ENCODE data around the gene E2F8.
A peak's percentile ranks its signal among the peaks of the same experiment; 100 is the strongest.

The E2F8 gene

DNA sequence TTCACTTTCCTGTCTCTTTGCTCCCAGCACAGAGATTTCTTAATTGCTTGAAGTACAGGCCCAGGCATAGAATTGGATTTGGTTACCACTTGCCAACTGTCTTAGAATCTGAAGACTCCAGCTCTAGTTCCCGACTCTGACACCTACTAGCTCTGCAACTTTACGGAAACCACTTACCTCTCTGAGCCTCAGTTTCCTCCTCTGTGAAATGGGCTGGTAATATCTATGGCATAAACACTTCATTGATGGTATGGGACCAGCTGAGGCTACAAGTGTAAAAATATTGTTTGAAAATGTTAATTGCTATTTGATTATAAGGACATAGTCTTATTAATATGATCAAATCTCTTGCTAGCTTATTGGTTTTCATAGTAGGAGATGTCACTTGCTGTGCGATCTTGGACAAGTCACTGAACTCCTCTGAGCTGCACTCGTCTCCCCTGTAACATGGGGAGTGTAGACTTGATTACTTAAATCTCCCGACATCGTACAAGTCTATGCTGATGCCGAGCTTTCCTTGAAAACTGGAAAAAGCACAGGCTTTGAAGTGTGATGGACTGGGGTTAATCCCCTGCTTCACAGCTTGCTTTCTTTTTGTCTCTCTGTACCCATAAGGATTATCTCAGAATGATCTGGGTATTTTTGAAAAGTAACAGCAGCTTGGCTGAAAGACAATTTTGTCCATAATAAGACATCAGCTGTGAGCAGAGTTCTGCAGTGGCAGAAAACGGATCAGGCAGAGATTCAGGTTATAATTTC lies 11.8 kb upstream of the E2F8 start:
- DNase-seq, result no peak

DNA sequence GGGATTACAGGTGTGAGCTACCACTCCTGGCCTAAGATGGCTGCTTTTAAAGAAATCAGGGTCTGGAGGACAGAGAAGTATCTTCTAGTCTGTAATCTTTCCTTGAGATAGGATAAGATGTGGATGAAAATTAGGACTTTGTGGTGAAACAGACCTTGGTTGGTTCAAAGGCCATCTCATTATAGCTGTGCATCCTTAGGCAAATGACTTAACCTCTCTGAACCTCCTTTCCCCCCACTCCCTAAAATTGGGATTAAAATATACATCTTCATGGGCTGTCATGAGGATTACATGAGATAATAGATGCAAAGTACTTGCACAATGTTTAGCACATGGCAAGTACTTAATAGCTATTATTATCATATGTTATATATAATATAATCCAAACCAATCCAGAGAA lies 10.8 kb upstream of the E2F8 start:
- no peak for DNase-seq

DNA sequence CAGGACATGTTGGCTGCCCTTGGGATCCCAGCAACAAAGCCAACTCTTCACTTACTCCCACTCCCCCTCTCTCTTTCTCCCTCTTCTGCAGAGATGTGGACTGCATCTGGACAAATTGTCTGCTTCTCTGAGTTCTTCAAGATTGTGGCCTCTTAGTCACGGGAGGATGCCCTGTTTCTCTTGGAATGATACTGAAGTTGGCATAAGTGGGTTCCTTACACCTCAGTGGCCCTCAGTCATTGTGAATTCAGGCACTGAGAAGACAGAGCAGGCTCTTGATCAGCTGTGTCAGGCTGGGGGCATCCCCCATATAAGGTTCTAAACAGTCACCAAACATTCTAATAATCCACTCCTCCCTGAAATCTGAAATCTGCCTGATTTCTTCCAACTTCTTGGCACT lies 6.1 kb upstream of the E2F8 start:
- no peak for DNase-seq

DNA sequence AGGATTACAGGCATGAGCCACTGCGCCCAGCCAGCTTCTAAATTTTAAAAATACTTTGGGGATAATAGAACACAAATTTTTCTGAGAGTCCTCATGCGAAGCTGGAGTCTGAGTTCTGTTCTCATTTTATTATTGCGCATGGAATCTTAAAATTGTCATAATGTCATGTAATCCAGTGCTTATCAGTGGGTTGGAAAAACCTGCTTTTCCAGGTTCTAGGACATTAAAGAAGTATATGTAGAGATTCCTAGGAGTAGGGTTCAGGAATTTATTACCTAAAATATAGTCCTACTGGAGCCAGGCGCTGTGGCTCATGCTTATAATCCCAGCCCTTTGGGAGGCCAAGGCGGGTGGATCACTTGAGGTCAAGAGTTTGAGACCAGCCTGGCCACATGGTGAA lies 4.6 kb upstream of the E2F8 start:
- DNase-seq, result no peak

DNA sequence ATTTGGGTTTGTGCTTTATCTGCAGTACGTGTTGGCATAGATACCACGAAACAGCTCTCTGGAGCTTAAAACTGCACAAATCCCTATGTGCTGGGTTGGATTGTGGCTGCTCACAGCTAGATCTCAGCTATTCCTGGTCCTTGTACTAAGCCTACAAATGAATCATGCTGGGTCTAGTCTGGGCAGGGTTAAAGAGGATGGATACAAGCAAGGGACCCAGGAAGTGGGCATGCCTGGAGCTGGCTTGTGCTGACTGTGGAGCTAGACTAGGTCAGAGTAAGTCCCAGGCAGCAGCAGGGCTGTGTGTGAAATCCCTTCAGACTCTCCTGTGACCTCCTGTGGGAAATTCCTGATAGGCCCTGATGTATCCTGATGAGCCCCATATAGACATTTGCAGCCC lies 3.9 kb upstream of the E2F8 start:
- no peak for DNase-seq

DNA sequence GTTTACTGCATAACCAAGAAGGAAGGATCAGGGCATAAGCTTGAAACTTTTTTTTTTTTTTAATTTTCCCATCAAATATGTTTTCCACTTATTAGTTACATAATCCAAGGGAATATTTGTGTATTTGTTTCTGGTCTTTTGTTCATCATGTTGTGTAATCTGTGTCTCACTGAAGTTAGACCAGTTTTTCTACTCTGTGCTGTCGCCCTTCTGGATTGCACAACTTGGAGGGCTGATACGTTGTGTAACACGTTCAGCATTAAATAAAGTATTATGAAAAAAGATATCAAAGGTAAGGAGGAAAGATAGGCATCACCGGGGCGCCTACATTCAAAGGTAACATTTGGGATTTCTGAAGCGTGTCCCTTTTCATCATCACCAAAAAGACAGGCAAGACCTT lies 3.3 kb upstream of the E2F8 start:
- no peak for DNase-seq

DNA sequence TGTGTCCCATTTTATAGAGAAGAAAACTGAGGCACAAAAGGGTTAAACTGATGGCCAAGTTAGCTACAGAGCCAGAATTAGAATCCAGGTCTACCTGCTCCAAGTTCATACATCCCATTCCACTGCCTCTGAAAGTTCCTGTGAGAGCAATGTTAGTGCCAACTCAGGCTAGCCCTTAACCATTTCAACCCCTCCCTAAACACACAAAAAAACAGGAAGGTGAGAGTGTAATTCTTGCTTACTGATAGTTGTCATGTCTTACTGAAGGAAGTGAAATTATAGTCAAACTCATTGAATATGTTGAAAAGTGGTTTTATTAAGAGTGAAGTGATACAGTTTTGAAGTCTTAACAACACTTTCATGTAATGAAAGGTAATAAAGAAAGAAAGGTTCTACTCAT lies 2.9 kb upstream of the E2F8 start:
- no peak for DNase-seq

DNA sequence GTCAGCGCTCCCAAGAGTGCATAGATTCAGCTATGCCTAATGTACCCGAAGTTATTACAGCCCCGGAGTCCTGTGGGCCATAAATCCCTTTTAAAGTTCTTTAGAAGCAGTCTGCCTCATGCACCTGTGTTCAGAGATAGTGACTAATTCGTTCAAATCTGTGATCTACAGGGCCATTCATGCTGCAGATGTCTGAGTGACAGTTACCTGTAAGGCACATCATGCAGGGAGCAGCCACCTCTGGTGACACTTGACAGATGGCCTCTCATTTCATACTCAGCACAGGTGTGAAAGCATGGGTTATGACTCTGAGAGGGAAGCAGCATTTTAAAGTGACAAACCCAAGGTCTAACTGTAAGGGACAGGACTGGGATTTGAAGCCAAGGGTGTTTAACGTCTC lies 2.4 kb upstream of the E2F8 start:
- no peak for DNase-seq

DNA sequence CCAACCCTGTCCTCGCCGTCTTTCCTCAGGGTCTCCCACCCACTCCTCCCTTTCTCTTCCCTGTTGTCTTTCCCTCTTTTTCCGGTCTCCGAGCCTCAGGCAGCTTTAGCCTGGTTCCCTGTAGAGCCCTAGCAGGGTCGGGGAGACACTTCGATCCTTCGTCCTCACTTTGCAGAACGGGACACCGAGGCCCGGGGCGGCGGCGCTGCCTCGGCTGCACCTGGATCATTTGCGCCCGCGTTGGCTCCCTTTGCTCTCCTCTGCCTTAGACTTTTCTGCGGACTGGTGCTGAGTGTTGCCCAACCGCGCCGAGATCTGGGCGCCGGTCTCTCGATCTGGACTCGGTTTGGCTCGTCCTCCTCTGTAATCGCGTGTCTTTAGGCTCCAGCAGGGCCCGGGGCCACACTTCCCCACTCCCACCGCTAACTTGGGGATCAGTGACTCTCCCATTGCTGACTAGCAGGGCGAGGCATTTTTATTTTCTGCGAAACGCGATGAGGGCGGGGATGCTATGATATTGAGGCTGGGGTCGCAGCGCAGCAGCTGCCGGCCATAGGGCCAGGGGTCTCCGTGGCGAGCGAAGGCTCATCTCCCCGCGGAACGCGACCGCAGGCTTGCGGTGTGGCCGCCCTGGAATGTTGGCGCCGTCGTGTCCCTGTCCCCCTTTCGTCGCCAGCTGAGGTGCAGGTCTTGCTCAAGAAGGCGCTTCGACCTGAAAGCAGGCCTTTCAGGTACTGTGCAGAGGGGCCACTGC lies 1.6 kb upstream of the E2F8 start:
- no peak for DNase-seq

DNA sequence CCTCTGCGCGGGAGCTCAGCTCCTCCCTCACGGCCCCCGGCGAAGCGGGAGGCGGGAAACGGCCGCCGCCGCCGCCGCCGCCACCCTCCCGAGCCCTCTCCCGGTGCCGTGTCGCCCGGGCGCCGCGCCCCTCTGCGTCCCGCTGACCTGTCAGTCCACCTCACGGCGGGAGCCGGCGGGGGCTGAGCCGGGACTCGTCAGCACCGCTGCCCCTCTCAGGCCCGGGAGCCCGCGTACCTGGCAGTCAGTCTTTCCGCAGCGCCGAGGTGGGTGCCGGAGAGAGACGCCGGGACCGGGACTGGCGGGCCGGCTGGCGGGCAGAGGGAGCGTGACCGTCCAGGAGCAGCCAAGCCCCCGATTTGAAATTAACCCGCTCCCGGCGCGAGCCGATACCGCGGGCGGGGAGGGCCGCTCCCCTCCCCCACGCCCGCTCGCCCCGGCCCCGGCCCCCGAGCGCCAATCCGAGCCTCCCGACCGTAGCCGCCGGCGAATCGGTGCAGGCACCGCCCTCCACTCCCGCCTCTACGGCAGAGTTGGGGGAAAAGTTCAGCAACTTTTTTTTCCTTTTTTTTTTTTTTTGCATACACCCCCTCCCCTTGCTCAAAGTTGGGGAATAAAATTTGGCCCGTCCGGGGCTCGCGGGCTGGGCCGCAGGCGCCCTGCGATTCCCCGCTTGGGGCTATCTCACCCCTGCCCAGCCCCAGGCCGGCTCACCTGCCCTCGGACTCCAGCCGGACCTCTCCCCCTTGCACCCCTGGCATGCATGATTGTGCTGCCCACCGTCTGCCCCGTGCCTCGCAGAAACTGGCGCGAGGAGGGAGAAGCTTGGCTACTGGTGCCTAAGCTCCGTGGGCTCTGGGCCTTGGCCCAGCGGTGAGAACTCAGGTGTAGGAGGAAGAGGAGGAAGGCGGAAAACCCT lies 774 bp upstream of the E2F8 start:
- DNase-seq, result peak; percentile 65

DNA sequence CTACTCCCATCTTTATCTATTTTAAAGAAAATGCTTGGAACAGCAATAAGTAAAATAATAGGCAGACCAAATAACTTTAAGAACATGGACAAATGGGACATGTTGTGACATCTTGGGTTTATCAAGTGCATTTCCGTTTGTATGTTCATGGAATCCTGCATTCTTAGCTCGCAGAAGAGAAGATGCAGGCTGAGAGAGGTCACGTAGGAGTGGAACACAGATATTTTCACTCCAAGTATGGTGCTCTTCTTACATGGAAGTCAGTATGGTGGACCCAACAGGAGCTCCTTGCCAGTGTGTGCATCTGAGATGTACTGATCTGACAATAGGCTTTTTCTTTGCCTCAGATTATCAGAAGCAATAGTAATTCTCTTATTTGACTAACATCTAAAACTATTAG lies 1.7 kb downstream of the E2F8 start:
- DNase-seq, result no peak

DNA sequence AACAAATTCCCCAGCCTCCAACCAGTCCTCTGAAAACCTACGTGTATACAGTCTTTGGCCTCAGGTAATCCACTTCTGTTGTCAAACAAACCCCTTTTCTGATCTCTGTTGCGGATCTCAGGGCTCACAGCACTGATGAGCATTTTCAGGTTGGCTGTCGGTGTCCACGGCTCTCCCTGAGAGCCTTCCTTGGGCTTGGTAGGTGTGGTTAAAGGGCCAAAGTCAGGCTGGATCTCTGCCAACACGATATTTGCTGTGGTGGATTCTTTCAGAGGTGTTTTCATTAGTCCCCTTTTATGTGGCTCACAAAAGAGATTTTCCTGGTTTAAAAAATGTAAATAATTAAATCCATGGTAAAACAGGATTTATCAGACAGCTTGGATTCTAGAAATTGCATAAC lies 2.9 kb downstream of the E2F8 start:
- no peak for DNase-seq

DNA sequence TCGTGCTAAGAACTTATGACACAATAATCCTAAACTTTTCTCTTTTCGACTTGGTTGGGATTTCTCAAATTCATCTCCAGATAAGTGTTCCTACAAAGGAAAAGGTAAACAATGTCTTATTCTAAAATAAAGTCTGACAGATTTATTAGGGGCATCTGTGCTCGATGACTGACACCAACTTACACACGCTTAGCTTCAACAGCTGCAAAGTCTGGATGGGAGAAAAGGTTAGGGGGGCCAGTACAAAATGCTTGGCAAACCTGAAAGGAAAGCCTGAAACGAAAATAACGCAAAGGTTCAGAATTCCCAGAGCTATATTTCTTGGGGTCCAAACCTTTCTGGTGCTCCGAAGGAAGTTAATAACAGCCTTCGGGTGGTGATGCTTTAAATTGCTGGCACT lies 3.4 kb downstream of the E2F8 start:
- no peak for DNase-seq

DNA sequence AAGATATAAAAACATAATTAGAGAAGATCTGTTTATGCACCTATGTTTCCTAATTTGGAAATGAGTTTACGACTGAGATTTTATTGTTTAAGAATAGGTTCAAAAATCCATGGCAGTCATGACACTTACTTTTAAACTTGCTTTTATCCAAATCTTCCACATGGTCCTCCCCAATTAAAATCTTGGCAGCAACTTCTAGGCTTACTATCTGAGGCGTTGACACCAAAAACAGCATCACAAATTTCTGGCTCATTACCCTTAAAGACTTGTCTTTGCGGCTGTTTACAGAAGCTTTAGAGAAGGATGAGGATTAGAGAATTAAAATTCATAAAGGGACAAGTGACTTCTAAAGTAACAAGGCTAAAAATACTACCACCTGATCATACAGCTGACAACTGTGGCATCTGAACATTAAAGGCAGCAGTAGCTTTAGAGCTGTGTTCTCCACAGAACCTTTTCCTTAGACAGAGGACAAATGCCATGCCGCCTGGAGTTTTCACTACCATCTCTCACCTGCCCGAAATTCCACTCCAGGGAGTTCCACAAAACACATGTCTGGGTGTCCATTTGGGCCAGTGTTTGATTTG lies 6.4 kb downstream of the E2F8 start:
- no peak for DNase-seq

DNA sequence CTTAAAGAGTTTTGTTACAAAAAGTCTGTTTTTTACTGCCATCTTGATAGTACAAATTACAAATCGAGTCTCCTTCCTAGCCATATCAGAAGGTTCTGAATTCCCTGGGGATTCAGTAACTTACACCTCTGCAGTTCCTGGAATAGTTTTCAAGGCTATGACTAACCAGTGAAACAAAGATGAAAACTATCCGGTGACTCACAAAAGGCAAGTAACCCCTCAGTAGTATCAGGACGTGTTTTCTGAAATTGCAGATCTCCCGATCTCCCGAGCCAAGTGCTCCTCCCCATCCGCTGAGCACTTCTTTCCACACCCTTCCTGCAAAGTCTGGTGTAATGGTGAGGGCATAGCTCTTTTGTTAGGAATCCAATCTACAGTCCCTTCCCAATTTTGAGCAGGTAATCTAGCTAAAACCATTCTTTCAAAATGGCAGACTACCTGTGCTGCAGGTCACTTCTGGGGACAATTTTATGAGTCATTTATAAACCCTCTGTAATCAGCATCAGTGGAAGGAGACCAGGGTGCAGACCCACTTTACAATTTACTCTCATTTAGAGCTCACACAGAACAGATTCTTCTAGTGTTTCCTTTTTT lies 7.7 kb downstream of the E2F8 start:
- DNase-seq, result peak; percentile 57

DNA sequence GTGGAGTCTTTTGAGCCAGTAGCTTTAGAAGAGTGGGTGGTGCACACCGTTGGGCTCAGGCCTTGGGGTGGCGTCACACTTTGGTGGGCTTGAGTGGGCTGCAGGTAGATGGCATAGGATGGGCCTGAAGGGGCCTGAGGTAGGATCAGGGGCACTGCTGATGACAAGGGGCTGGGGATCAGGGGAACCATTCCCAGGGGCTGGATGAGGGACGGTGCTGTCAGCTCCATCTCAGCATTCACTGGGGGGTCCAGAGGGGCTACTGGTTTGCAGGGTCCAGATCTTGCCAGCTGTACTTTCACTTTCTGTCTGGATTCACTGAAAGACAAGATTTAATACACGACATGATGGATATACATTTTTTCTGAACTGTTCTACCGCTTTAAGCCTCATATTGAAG lies 11.1 kb downstream of the E2F8 start:
- no peak for DNase-seq

DNA sequence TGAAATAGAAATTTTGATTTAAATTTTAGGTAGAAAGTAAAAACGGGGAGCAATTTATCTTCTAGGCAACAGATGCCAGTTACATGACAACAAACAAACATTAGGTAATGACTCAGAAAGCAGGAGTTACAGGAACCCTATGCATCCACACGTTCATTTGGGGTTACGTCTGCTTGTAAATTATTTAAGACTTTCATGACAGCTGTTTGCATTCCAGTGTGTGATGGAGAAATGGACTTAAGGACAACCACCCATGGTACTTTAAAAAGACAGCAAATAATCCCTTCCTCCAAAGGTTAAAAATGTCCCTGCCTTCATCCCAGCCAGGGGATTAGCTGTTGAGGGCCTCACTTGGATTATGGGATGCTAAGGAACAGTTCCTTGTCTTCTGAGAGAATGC lies 11.8 kb downstream of the E2F8 start:
- no peak for DNase-seq

DNA sequence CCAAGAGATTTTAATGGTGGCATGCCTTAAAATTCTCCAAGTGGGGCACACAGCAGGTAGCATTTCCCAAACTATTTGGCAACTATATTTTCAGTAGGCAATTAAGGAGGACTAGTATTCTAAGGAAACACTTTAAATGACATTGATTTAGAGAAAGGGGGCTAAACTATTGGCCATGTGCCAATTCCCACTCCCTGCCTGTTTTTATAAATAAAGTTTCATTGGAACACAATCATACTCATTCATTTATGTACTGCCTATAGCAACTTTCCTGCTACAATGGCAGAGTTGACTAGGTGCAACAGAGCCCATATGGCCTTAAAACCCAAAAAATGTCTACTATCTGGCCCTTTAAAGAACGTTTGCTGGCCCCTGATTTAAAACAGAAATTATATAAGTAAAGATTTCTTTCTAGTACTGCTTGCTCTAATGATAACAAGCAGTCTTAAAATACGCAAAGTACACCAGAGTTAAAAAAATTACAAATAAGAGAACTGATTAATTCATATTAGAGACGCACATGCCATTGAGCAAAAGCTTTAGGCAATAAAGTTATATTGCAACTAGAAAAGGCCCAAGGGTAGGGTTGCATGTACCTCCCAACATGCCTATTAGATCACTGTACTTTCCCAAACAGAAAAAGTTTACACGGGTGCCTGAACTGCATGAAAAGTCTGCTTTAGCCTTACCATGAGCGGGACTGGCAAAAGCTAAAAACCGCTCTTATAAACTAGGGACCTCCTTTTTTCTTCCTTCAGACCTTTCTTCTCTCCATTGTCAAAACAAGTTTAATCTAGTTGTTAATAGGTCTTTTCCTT lies 14.2 kb downstream of the E2F8 start:
- DNase-seq, result no peak

DNA sequence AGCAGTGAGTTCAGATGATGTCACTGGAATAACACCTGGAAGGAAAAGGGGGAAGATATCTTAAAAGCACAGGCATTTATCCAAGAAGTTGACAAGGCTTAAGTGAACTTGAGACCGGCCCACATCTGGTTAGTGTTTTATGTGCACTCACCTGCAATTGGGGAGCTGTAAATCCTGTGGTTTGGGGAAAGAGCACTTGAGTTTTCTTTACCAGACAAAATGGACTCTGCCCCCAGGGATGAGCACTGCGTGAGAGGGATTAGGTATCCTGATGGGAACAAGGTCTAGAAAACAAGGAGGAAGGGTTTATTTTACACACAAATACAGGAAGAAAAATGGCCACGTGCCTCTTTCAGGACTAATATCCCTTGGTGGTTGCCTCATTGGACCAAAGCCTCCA lies 15.2 kb downstream of the E2F8 start:
- peak; percentile 81 for DNase-seq

DNA sequence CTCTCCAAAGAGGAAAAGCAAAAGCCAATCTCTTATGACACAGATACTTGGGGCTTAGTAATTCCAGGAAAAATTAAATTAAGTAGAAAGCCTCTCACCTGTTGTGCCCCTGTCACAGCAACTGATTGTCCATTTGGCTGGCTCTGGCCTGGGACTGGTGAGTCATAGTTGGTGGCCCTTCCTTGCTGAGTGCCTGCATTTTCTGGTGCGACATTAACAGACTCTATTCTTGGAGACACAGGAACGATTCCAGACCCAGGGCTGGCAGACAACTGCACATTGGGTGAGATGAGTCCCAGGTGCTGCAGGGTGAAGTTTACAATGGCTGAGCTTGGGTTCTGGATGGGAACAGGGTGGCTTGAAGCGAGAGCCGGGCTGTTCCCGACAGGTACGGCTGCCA lies 15.6 kb downstream of the E2F8 start:
- peak; percentile 76 for DNase-seq

DNA sequence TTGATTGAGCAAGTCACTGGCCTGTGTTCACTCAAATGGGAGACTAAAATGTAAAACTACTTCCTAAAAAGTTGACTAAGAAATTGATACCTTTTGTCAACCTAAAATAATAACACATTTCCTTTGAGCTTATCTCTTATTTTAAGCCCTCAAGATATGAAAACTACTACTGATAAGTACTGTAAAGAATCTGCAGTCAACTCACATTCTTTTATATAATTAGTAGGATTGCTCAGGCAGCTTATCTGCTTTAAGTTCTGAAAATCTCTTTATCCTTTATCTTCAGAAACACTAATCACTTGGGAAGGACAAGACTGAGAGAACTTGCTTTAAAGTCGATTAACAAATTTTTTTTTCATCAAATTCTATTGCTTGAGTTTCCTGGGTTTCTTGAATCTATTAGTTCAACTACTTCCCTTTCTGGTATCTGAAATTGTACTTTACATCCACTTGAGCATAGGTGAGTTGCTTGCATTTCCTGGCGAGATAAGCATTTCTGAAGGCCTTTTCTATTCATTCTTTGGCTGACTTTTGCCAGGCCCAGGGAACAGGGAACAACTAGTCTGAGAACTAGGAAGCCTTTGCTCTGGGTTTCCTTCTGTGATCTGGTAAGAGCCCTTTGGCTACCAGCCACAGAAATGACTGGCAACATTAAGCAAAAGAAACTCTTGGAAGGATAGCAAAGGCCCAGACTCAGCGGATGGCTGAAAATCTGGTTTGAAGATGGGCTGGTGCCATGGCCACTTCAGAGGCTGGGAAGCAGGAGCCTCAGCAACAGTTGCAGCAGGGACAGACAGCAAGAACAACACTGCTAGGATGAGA lies 19.6 kb downstream of the E2F8 start:
- DNase-seq, result no peak
